ENCODE measurements around the gene ZNF239. TPM values are rescaled to one million over a fixed set of nuclear protein-coding genes. Genes with fewer than 3 reads are reported as not detected.

ZNF239 gene
- total RNA-seq, 1 experiment from 2014 or later, result 16.4 TPM

GRCh38 chr10:43576580-43576979, 2.2 kb upstream of the ZNF239 start:
- BruUV-seq (replicated peaks), result no TSS peak
- Mint-ChIP-seq H3K27ac (ENCODE audit: unreplicated experiment) (no peak overlapping the region), H3K4me1 (ENCODE audit: low read depth, unreplicated experiment) (peaks cover 14% of the 10 kb centered on the region), H3K4me3 (ENCODE audit: unreplicated experiment) (no peak overlapping the region), H3K9me3 (ENCODE audit: unreplicated experiment) (peaks cover 33% of the 10 kb centered on the region), H3K27me3 (ENCODE audit: insufficient read depth, unreplicated experiment) (peaks cover 4% of the 10 kb centered on the region), H3K36me3 (ENCODE audit: insufficient read depth, unreplicated experiment) (peaks cover 13% of the 10 kb centered on the region)
- H3K27me3 ChIP-seq (replicated peaks; ENCODE audit: control insufficient read depth, insufficient read depth, low read length), result no peaks in the 10 kb centered on the region
- intact Hi-C loops (cut with micrococcal nuclease; ENCODE audit: unreplicated experiment), result no loop called here
- no peak for DNase-seq
- no peak overlapping the region for H3K4me3 ChIP-seq (ENCODE audit: low read depth, low read length)
- POLR2A ChIA-PET, result no interaction called here
- no peak for TF ChIP-seq CTCF (IDR thresholded peaks at IDR 0.05; ENCODE audit: insufficient read depth in 1 of 2, low read depth in 1 of 2, low read length in 1 of 2, severe bottlenecking in 1 of 2, unreplicated experiment in 1 of 2)
- CTCF ChIA-PET, result no interaction called here
- H3K36me3 ChIP-seq (ENCODE audit: control insufficient read depth, insufficient read depth, low read length), result 0 out of 2 replicates have a peak, but pooled peaks cover 1% of the 10 kb centered on the region
- H3K9me3 ChIP-seq, result no peaks in the 10 kb centered on the region
- peaks cover 12% of the 10 kb centered on the region; the same call in 1 of the 2 replicates for H3K4me1 ChIP-seq

- Histone ChIP-seq H3K9me3 (no peaks in the 10 kb centered on the region), H3K4me3 (ENCODE audit: low read depth, low read length) (no peak overlapping the region), H3K36me3 (ENCODE audit: control insufficient read depth, insufficient read depth, low read length) (0 out of 2 replicates have a peak, but pooled peaks cover 1% of the 10 kb centered on the region), H3K27me3 (replicated peaks; ENCODE audit: control insufficient read depth, insufficient read depth, low read length) (no peaks in the 10 kb centered on the region), H3K4me1 (peaks cover 12% of the 10 kb centered on the region; the same call in 1 of the 2 replicates)
- H3K4me1 Mint-ChIP-seq (ENCODE audit: low read depth, unreplicated experiment), result peaks cover 14% of the 10 kb centered on the region
- POLR2A ChIA-PET, result no interaction called here
- BruUV-seq (replicated peaks), result no TSS peak
- DNase-seq, result no peak
- H3K4me3 Mint-ChIP-seq (ENCODE audit: unreplicated experiment), result peak overlapping the region; percentile 51
- CTCF ChIA-PET, result no interaction called here
- H3K36me3 Mint-ChIP-seq (ENCODE audit: insufficient read depth, unreplicated experiment), result peaks cover 13% of the 10 kb centered on the region
- intact Hi-C loops (cut with micrococcal nuclease; ENCODE audit: unreplicated experiment), result no loop called here
- H3K27me3 Mint-ChIP-seq (ENCODE audit: insufficient read depth, unreplicated experiment), result peaks cover 4% of the 10 kb centered on the region
- H3K27ac Mint-ChIP-seq (ENCODE audit: unreplicated experiment), result no peak overlapping the region
- no peak for TF ChIP-seq CTCF (IDR thresholded peaks at IDR 0.05; ENCODE audit: insufficient read depth in 1 of 2, low read depth in 1 of 2, low read length in 1 of 2, severe bottlenecking in 1 of 2, unreplicated experiment in 1 of 2)
- H3K9me3 Mint-ChIP-seq (ENCODE audit: unreplicated experiment), result peaks cover 33% of the 10 kb centered on the region
Measured at GRCh38 chr10:43576062-43576461, 1.6 kb upstream of the ZNF239 start.

GRCh38 chr10:43574906-43575305, 490 bp upstream of the ZNF239 start:
- Mint-ChIP-seq H3K27ac (ENCODE audit: unreplicated experiment) (peak overlapping the region; percentile 79), H3K4me3 (ENCODE audit: unreplicated experiment) (peak overlapping the region; percentile 90), H3K27me3 (ENCODE audit: insufficient read depth, unreplicated experiment) (no peaks in the 10 kb centered on the region), H3K36me3 (ENCODE audit: insufficient read depth, unreplicated experiment) (peaks cover 13% of the 10 kb centered on the region), H3K4me1 (ENCODE audit: low read depth, unreplicated experiment) (peaks cover 21% of the 10 kb centered on the region), H3K9me3 (ENCODE audit: unreplicated experiment) (peaks cover 43% of the 10 kb centered on the region)
- H3K9me3 ChIP-seq, result no peaks in the 10 kb centered on the region
- CTCF ChIA-PET, result no interaction called here
- no TSS peak for BruUV-seq (replicated peaks)
- POLR2A ChIA-PET, result no interaction called here
- no peak for DNase-seq
- peaks cover 12% of the 10 kb centered on the region; the same call in 1 of the 2 replicates for H3K4me1 ChIP-seq
- H3K36me3 ChIP-seq (ENCODE audit: control insufficient read depth, insufficient read depth, low read length), result 0 out of 2 replicates have a peak, but pooled peaks cover 2% of the 10 kb centered on the region
- TF ChIP-seq CTCF (IDR thresholded peaks at IDR 0.05; ENCODE audit: insufficient read depth in 1 of 2, low read depth in 1 of 2, low read length in 1 of 2, severe bottlenecking in 1 of 2, unreplicated experiment in 1 of 2), result no peak
- peak overlapping the region; percentile 85 for H3K4me3 ChIP-seq (ENCODE audit: low read depth, low read length)
- intact Hi-C loops (cut with micrococcal nuclease; ENCODE audit: unreplicated experiment), result loop anchor here (1.0 kb wide), 2 partner anchors 31 to 73 kb away; partner anchors contain the start of genes ZNF32 and ZNF485
- no peaks in the 10 kb centered on the region for H3K27me3 ChIP-seq (replicated peaks; ENCODE audit: control insufficient read depth, insufficient read depth, low read length)

All from Caco-2 (cell line).